HFF-Myc (cell line): ENCODE measurements around the gene DENND4C.

ENCODE experiments used
- DNase-seq: peaks from one replicate; pipeline ENCODE4 v3.0.0-alpha.2; 2011; ENCODE audit warnings: low read depth; ENCODE audit errors: extremely low read depth
- H3K4me3 ChIP-seq: replicated peaks from 2 replicates; pipeline ENCODE4 v1.5.1; 2011; ENCODE audit warnings: low read depth, mild to moderate bottlenecking, control low read depth, low read length
- TF ChIP-seq, protein P1 (sequence below): IDR thresholded peaks from 2 replicates; pipeline ENCODE4 v1.5.1; 2012; ENCODE audit warnings: mild to moderate bottlenecking, low read depth, low read length, control low read depth; ENCODE audit errors: missing control alignments

Gene DENND4C

DNA sequence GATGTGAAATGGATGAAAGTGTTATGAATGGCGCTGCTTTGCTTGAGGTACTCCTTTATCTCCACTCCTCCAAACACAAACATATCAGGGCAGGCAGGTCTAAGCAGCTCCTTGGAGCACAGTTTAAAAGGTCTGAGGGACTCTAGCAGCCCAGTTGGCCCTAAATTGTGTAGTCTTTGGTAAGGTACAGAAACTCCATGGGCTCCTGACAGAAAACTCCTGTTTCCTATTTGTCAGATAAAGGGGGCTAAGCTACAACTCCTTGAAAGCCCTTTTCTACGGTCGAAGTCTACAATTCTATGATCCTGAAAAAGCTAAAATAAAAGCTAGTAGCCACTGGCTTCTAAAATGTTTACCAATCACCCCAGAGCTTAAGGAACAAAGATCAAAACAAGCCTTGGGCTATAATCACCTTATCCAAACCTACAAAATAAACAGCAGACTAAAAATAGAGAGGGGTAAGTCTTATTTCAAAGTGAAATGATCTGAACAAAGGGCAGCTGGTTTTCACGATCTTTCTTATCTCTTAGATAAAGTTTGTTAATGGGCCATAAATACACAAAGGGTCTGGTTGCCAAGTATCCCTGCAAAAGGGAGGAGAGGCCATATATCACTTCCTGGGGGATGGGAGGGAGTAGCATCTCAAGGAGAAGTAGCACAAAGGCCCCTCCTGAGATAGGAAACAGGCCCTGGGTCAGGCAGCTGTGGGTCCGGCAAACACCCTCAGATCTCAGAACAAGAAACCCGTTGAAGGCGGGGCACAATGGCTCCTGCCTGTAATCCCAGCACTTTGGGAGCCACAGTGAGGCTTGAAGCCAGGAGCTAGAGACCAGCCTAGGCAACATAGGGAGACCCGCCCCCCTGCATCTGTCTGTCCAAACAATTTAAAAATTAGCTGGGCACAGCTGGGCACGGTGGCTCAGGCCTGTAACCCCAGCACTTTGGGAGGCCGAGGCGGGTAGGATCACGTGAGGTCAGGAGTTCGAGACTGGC is 28.3 kb upstream of the DENND4C start:
- TF ChIP-seq, protein P1, sequence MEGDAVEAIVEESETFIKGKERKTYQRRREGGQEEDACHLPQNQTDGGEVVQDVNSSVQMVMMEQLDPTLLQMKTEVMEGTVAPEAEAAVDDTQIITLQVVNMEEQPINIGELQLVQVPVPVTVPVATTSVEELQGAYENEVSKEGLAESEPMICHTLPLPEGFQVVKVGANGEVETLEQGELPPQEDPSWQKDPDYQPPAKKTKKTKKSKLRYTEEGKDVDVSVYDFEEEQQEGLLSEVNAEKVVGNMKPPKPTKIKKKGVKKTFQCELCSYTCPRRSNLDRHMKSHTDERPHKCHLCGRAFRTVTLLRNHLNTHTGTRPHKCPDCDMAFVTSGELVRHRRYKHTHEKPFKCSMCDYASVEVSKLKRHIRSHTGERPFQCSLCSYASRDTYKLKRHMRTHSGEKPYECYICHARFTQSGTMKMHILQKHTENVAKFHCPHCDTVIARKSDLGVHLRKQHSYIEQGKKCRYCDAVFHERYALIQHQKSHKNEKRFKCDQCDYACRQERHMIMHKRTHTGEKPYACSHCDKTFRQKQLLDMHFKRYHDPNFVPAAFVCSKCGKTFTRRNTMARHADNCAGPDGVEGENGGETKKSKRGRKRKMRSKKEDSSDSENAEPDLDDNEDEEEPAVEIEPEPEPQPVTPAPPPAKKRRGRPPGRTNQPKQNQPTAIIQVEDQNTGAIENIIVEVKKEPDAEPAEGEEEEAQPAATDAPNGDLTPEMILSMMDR = no peak
- no peak for DNase-seq
- no peak overlapping the region for H3K4me3 ChIP-seq

DNA sequence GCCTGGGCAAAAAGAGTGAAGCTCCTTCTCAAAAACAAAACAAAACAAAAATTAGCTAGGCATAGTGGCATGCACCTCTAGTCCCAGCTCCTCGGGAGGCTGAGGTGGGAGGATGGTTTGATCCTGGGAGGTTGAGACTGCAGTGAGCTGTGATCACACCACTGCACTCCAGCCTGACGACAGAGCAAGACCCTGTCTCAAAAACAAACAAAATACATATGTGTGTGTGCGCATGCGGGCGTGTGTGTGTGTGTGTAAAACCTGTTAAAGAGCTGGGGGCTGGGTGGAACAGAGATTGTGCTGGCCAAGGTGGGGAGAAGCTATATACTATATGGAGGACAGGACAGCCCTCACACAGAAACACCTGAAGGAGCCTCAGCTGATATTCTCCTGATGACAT is 27.4 kb upstream of the DENND4C start:
- no peak for DNase-seq
- TF ChIP-seq, protein P1 = no peak

DNA sequence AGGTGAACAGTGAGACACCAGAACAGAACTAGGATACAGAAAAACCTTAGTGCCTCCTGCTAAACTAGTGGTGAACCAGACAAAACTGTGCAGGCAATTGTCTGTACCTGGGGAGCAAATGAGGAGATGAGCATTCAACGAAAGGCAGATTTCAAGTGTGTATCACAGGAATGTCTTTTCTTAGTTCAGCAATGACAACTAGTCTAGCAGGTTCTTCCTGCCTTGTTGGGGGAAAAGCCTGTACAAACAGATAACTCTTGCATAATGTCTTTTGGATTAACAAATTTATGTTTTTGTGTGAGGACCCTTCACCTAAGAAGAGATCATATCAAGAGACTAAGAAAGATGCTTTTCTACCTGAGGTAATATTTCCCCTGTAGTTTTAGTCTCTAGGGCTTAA is 21.8 kb upstream of the DENND4C start:
- no peak overlapping the region for H3K4me3 ChIP-seq
- DNase-seq = no peak
- TF ChIP-seq, protein P1 = no peak

More for the DNA sequence above, 27.4 kb upstream of the DENND4C start:
- no peak overlapping the region for H3K4me3 ChIP-seq

DNA sequence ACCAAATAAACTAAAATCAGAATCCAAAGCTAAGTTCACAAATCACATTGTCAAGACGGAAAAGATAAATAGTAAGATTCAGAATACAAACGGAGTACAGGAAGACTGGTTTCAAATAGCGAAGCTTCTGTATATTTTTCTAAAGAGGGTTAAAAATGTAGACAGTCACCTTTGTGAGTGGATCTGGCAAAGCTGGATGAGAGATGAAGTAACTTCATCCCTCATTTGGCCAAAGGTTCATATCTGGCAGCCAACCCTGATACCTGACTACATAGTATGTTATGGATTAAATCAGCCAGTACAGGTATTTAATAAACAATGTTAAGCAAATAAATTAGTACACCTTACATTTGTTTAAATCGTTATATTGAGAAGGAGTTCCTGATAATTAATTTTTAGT is 21.3 kb upstream of the DENND4C start:
- TF ChIP-seq, protein P1 = no peak
- H3K4me3 ChIP-seq = no peak overlapping the region
- DNase-seq = no peak

DNA sequence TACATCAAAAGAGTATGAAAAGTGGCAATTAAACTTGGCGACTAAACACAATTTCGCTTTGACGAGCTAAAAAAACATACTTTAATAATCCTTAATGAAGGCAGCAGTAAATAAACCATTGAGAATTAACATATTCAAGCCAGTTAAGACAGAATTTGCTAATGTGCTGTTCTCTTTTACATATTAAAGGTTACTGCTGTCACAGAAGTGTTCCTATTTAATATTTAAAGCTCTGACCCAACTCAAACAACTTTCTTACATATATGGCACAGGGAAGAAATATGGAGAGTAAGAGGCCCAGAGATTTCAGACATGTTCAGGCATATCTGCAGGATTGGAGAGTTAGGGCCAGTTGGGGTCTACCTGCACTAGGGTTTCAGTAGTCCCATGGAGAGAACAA is 16.7 kb upstream of the DENND4C start:
- no peak overlapping the region for H3K4me3 ChIP-seq
- DNase-seq = no peak
- TF ChIP-seq, protein P1 = no peak

DNA sequence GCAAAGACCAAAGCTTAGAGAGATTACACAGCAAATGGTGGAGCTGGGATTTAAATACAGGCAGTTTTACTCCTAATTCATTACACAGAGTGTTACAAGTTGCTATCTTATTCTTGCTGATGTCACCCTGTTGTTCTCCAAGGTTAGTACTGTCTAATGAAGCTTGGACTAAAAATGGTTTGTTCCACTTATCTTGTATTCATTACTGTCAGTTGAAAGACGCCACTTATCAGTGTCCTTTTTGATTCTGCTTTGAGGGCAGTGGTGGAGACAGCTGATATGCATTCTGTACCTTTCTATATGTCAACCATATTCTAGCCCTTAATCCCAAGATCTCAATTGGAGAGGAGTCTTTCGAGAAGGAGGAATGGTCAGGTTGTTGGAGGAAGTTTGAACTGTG is 14.0 kb upstream of the DENND4C start:
- no peak overlapping the region for H3K4me3 ChIP-seq
- no peak for DNase-seq
- TF ChIP-seq, protein P1 = no peak

DNA sequence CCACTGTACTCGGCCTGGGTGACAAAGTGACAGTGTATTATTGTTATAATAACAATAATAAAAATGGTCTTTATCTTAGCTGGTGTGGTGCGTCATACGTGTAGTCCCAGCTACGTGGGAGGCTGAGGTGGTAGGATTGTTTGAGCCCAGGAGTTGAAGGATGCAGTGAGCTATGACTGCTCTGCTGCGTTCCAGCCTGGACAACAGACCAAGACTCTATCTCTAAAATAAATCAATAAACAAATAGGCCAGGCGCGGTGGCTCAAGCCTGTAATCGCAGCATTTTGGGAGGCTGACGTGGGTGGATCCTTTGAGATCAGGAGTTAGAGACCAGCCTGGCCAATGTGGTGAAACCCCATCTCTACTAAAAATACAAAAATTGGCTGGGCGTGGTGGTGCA is 9.2 kb upstream of the DENND4C start:
- no peak overlapping the region for H3K4me3 ChIP-seq
- TF ChIP-seq, protein P1 = no peak
- no peak for DNase-seq
